Measurements from ENCODE around the gene FOXP1. TPM values are rescaled to one million over a fixed set of nuclear protein-coding genes. Genes with fewer than 3 reads are reported as not detected.

Gene FOXP1
- total and polyA plus RNA-seq, 2 of the 8 experiments (the other 6 are each of a cell fraction or from before 2014, with no cell fraction given): 13.9 to 25.4 TPM

- DNase-seq (ENCODE audit: low read depth in 1 of 2, low spot score in 2 of 2): no peak
- Histone ChIP-seq H2BK20ac (ENCODE audit: low read length) (no peak overlapping the region), H4K20me1 (replicated peaks in 1 of 2; ENCODE audit: control insufficient read depth in 1 of 2, insufficient read depth in 2 of 2, low read length in 2 of 2) (no peaks in the 10 kb centered on the region), H2BK15ac (ENCODE audit: low read length) (no peak overlapping the region), H3K9ac (replicated peaks in 1 of 4; ENCODE audit: extremely low read depth in 1 of 4, low read depth in 3 of 4, low read length in 3 of 4) (no peak overlapping the region), H4K8ac (ENCODE audit: extremely low read depth, insufficient read depth, low read length) (no peak overlapping the region), H3K14ac (ENCODE audit: insufficient read length) (no peak overlapping the region), H3K4me2 (ENCODE audit: insufficient read depth in 1 of 2, low read depth in 2 of 2, low read length in 2 of 2) (no peak overlapping the region), H3K23ac (ENCODE audit: insufficient read length) (no peak overlapping the region), H2BK120ac (replicated peaks; ENCODE audit: low read depth, low read length) (no peak overlapping the region), H3K18ac (ENCODE audit: extremely low read depth, low read length) (no peak overlapping the region), H2AFZ (ENCODE audit: low read length) (no peak overlapping the region), H3K27ac (ENCODE audit: low read depth, low read length) (no peak overlapping the region), H2BK12ac (ENCODE audit: low read depth, low read length) (no peak overlapping the region), H2BK5ac (ENCODE audit: low read depth, low read length) (no peak overlapping the region), H3K36me3 (ENCODE audit: control insufficient read depth in 2 of 4, insufficient read depth in 4 of 4, low read length in 3 of 4) (no peaks in the 10 kb centered on the region), H3K27me3 (replicated peaks in 1 of 4; ENCODE audit: control insufficient read depth in 3 of 4, extremely low read depth in 1 of 4, insufficient read depth in 3 of 4, low read length in 3 of 4) (no peaks in the 10 kb centered on the region), H3K56ac (replicated peaks; ENCODE audit: insufficient read length, low read depth, low read length) (no peak overlapping the region), H4K5ac (ENCODE audit: insufficient read length, low read depth, low read length) (no peak overlapping the region), H3K9me3 (ENCODE audit: insufficient read depth in 2 of 2, low read depth in 1 of 2, low read length in 1 of 2) (no peaks in the 10 kb centered on the region), H3K4me1 (replicated peaks in 1 of 4; ENCODE audit: control insufficient read depth in 3 of 4, insufficient read depth in 4 of 4, low read length in 3 of 4) (no peaks in the 10 kb centered on the region; a peak in 1 of 7 replicates), H3K79me1 (ENCODE audit: low read depth, low read length) (no peaks in the 10 kb centered on the region), H3K4me3 (ENCODE audit: extremely low read depth in 1 of 4, insufficient read depth in 2 of 4, low read depth in 3 of 4, low read length in 4 of 4) (no peak overlapping the region), H2AK5ac (ENCODE audit: low read depth, low read length) (no peak overlapping the region), H4K91ac (replicated peaks; ENCODE audit: insufficient read length, low read length) (no peak overlapping the region), H3K4ac (replicated peaks; ENCODE audit: insufficient read length, low read depth, low read length) (no peak overlapping the region), H3K23me2 (ENCODE audit: low read depth, low read length) (no peaks in the 10 kb centered on the region; the same call in 1 of the 2 replicates), H3K79me2 (ENCODE audit: control insufficient read depth in 1 of 2, insufficient read depth in 2 of 2, low read length in 2 of 2) (no peaks in the 10 kb centered on the region)
- ChIA-PET CTCF (ENCODE audit: partially characterized antibody) (interaction anchor here (0.6 to 1.0 kb wide), 4 partner anchors 23 to 188 kb away, joined by 3 read pairs; no protein-coding TSS in a partner anchor), POLR2A (ENCODE audit: partially characterized antibody) (no interaction called here)
- 79% methylated on average over 4 of the region's 4 CpGs; no CpG with 5 or more reads in 1 of the 2 experiments for WGBS, 2 experiments (ENCODE audit: extremely low coverage in 1 of 2, insufficient coverage in 1 of 2, insufficient read length in 1 of 2, insufficient replicate concordance in 2 of 2, low coverage in 1 of 2, low lambda C conversion rate in 2 of 2, missing lambda C conversion rate in 1 of 2)
- no peak for FAIRE-seq
- TF ChIP-seq BRCA1 (IDR thresholded peaks at IDR 0.05; ENCODE audit: low read depth, low read length) (no peak), JUN (IDR thresholded peaks at IDR 0.05; ENCODE audit: low read depth, low read length) (no peak), RXRA (IDR thresholded peaks at IDR 0.05; ENCODE audit: insufficient read depth, low read depth, low read length) (no peak), SP2 (IDR thresholded peaks at IDR 0.05; ENCODE audit: low read length) (no peak), SP4 (IDR thresholded peaks at IDR 0.05; ENCODE audit: low read length) (no peak), YY1 (IDR thresholded peaks at IDR 0.05; ENCODE audit: low read depth, low read length) (no peak), POLR2AphosphoS5 (IDR thresholded peaks at IDR 0.05; ENCODE audit: low read depth, low read length) (no peak)
Measured at GRCh38 chr3:71341721-71342120, 241.8 kb downstream of the FOXP1 start.

Measured in H1 (cell line).